Effector memory CD8-positive, alpha-beta T cell (primary cell): ENCODE measurements around the gene SMC6.

ENCODE experiments used
- ATAC-seq: fragments of 150-1000 bp; cut with Tn5 transposase; replicated peaks from 2 replicates; pipeline ENCODE4 v1.10.0; 2021; ENCODE audit warnings: mild to moderate bottlenecking, moderate library complexity
- DNase-seq, 3 experiments: peaks; one replicate each; pipeline ENCODE4 v3.0.0; 2021
- H3K27ac Mint-ChIP-seq, 2 donors: one replicate each; pipeline ENCODE4 v1.8.0; 2022; ENCODE audit warnings: mild to moderate bottlenecking in 2 of 2, mixed read lengths in 2 of 2, moderate library complexity in 2 of 2
- H3K27me3 Mint-ChIP-seq, 2 donors: one replicate each; pipeline ENCODE4 v1.8.0; 2022; ENCODE audit warnings: mixed read lengths in 2 of 2
- H3K36me3 Mint-ChIP-seq: one replicate; pipeline ENCODE4 v1.8.0; 2022; ENCODE audit warnings: mild to moderate bottlenecking, moderate library complexity, mixed read lengths; ENCODE audit not compliant: insufficient read depth
- H3K4me1 Mint-ChIP-seq, 2 donors: one replicate each; pipeline ENCODE4 v1.8.0; 2022; ENCODE audit warnings: low read depth in 2 of 2, mixed read lengths in 2 of 2
- H3K4me3 Mint-ChIP-seq, 2 donors: one replicate each; pipeline ENCODE4 v1.8.0; 2022; ENCODE audit warnings: mild to moderate bottlenecking in 2 of 2, mixed read lengths in 2 of 2, moderate library complexity in 2 of 2
- H3K9me3 Mint-ChIP-seq, 2 donors: one replicate each; pipeline ENCODE4 v1.8.0; 2022; ENCODE audit warnings: mixed read lengths in 2 of 2

The SMC6 gene

GRCh38 chr2:17626986-17627385, 126.6 kb downstream of the SMC6 start:
- ATAC-seq: no peak
- no peaks in the 10 kb centered on the region for H3K36me3 Mint-ChIP-seq
- H3K27me3 Mint-ChIP-seq: peaks cover 5 to 23% of the 10 kb centered on the region in 2 donors
- H3K27ac Mint-ChIP-seq: no peak overlapping the region
- no peaks in the 10 kb centered on the region for H3K9me3 Mint-ChIP-seq
- H3K4me1 Mint-ChIP-seq: no peaks in the 10 kb centered on the region
- DNase-seq: no peak
- H3K4me3 Mint-ChIP-seq: no peak overlapping the region

- DNase-seq (no peak), ATAC-seq (no peak)
- H3K9me3 Mint-ChIP-seq: no peaks in the 10 kb centered on the region
- H3K4me3 Mint-ChIP-seq: no peak overlapping the region
- no peaks in the 10 kb centered on the region for H3K4me1 Mint-ChIP-seq
- H3K27me3 Mint-ChIP-seq: peaks cover 21 to 28% of the 10 kb centered on the region in 2 donors
- H3K36me3 Mint-ChIP-seq: no peaks in the 10 kb centered on the region
- H3K27ac Mint-ChIP-seq: no peak overlapping the region
Observed at GRCh38 chr2:17625446-17625845, 128.2 kb downstream of the SMC6 start.

- Mint-ChIP-seq H3K36me3 (no peaks in the 10 kb centered on the region), H3K4me3 (no peak overlapping the region), H3K27ac (no peak overlapping the region), H3K27me3 (peaks cover 31 to 50% of the 10 kb centered on the region in 2 donors), H3K9me3 (no peaks in the 10 kb centered on the region), H3K4me1 (no peaks in the 10 kb centered on the region)
- no peak for ATAC-seq
- no peak for DNase-seq
Observed at GRCh38 chr2:17621781-17622180, 131.8 kb downstream of the SMC6 start.

- Mint-ChIP-seq H3K36me3 (no peaks in the 10 kb centered on the region), H3K27ac (no peak overlapping the region), H3K4me1 (no peaks in the 10 kb centered on the region), H3K9me3 (no peaks in the 10 kb centered on the region), H3K4me3 (no peak overlapping the region), H3K27me3 (peaks cover 31 to 50% of the 10 kb centered on the region in 2 donors)
- DNase-seq (no peak), ATAC-seq (no peak)
Observed at GRCh38 chr2:17620841-17621240, 132.8 kb downstream of the SMC6 start.

- ATAC-seq: no peak
- DNase-seq: no peak
- Mint-ChIP-seq H3K27ac (no peak overlapping the region), H3K27me3 (peaks cover 31 to 48% of the 10 kb centered on the region in 2 donors), H3K36me3 (no peaks in the 10 kb centered on the region), H3K4me1 (no peaks in the 10 kb centered on the region), H3K4me3 (no peak overlapping the region), H3K9me3 (no peaks in the 10 kb centered on the region)
Observed at GRCh38 chr2:17620280-17620679, 133.3 kb downstream of the SMC6 start.

GRCh38 chr2:17617955-17618354, 135.7 kb downstream of the SMC6 start:
- ATAC-seq (no peak), DNase-seq (no peak)
- Mint-ChIP-seq H3K27ac (no peak overlapping the region), H3K9me3 (no peaks in the 10 kb centered on the region), H3K4me3 (no peak overlapping the region), H3K4me1 (no peaks in the 10 kb centered on the region), H3K36me3 (no peaks in the 10 kb centered on the region), H3K27me3 (peaks cover 37 to 55% of the 10 kb centered on the region in 2 donors)

- Mint-ChIP-seq H3K4me1 (no peaks in the 10 kb centered on the region), H3K36me3 (no peaks in the 10 kb centered on the region), H3K4me3 (no peak overlapping the region), H3K27ac (no peak overlapping the region), H3K9me3 (no peaks in the 10 kb centered on the region), H3K27me3 (peaks cover 38 to 56% of the 10 kb centered on the region in 2 donors)
- DNase-seq (no peak), ATAC-seq (no peak)
Observed at GRCh38 chr2:17617516-17617915, 136.1 kb downstream of the SMC6 start.

GRCh38 chr2:17616405-17616804, 137.2 kb downstream of the SMC6 start:
- no peaks in the 10 kb centered on the region for H3K9me3 Mint-ChIP-seq
- H3K27ac Mint-ChIP-seq: no peak overlapping the region
- ATAC-seq: no peak

GRCh38 chr2:17615728-17616351, 137.8 kb downstream of the SMC6 start:
- Mint-ChIP-seq H3K27me3 (peaks cover 31 to 58% of the 10 kb centered on the region in 2 donors), H3K9me3 (no peaks in the 10 kb centered on the region), H3K4me1 (no peaks in the 10 kb centered on the region), H3K4me3 (no peak overlapping the region), H3K27ac (no peak overlapping the region), H3K36me3 (no peaks in the 10 kb centered on the region)
- no peak for ATAC-seq
- DNase-seq: no peak

More at GRCh38 chr2:17616405-17616804, 137.2 kb downstream of the SMC6 start:
- Mint-ChIP-seq H3K36me3 (no peaks in the 10 kb centered on the region), H3K4me1 (no peaks in the 10 kb centered on the region), H3K4me3 (no peak overlapping the region), H3K27me3 (peaks cover 37 to 57% of the 10 kb centered on the region in 2 donors)
- no peak for DNase-seq

GRCh38 chr2:17615147-17615546, 138.5 kb downstream of the SMC6 start:
- no peak overlapping the region for H3K4me3 Mint-ChIP-seq
- H3K27me3 Mint-ChIP-seq: peaks cover 24 to 59% of the 10 kb centered on the region in 2 donors
- H3K36me3 Mint-ChIP-seq: no peaks in the 10 kb centered on the region
- H3K27ac Mint-ChIP-seq: no peak overlapping the region
- H3K4me1 Mint-ChIP-seq: no peaks in the 10 kb centered on the region
- DNase-seq: no peak
- H3K9me3 Mint-ChIP-seq: no peaks in the 10 kb centered on the region
- ATAC-seq: no peak

- ATAC-seq: no peak
- no peaks in the 10 kb centered on the region for H3K9me3 Mint-ChIP-seq
- H3K4me3 Mint-ChIP-seq: no peak overlapping the region
- no peaks in the 10 kb centered on the region for H3K4me1 Mint-ChIP-seq
- no peak overlapping the region for H3K27ac Mint-ChIP-seq
- DNase-seq: no peak
- no peaks in the 10 kb centered on the region for H3K36me3 Mint-ChIP-seq
- peaks cover 18 to 59% of the 10 kb centered on the region in 2 donors for H3K27me3 Mint-ChIP-seq
Observed at GRCh38 chr2:17614174-17614930, 139.3 kb downstream of the SMC6 start.
